ENCODE data around the gene ACAN.
A peak's percentile ranks its signal among the peaks of the same experiment; 100 is the strongest.

Gene ACAN

GRCh38 chr15:88880944-88881740 lies 77.9 kb downstream of the ACAN start:
- DNase-seq (ENCODE audit: insufficient read length) (no peak), FAIRE-seq (no peak)
- no peak for TF ChIP-seq POLR2AphosphoS5 (IDR thresholded peaks at IDR 0.05; ENCODE audit: low read depth, low read length)
- no peak for TF ChIP-seq TAF1 (IDR thresholded peaks at IDR 0.05; ENCODE audit: borderline replicate concordance, low read depth, low read length)
- no peak for TF ChIP-seq POLR2A (IDR thresholded peaks at IDR 0.05; ENCODE audit: low read depth, low read length)

DNA sequence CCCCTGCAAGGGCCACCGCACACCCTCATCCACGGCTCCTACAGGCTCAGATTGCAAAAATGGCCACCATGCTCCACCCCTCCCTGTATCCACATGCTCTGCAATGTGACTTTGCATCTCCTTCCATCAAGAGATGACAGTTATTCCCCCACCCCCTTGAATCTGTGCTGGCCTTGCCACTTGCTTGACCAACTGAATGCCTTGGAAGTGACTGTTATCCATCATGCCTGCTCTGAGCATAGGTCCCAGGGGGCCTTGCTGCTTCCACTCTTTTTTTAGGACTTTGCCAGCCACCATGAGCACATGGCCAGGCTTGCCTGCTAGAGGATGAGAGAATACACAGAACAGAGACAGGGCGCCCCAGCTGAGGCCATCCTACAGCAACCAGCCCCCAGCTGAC lies 78.5 kb downstream of the ACAN start:
- TF ChIP-seq POLR2A (IDR thresholded peaks at IDR 0.05; ENCODE audit: low read depth, low read length) (no peak), TAF1 (IDR thresholded peaks at IDR 0.05; ENCODE audit: borderline replicate concordance, low read depth, low read length) (no peak)
- DNase-seq (ENCODE audit: insufficient read length) (no peak), FAIRE-seq (no peak)

DNA sequence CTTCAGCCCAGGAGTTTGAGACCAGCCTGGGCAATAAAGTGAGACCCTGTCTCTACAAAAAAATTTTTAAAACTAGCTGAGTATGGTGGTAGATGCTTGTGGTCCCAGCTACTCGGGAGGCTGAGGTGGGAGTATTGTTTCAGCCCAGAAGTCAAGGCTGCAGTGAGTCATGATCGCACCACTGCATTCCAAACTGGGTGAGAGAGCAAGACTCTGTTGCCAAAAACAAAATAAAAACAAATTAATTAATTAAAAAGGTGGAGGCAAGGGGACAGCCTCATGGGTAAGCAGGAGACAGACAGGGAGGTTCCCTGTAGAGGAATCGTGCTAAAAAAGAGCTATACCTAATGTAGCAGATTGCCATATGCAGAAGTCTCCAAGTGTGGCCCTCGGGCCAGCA lies 79.5 kb downstream of the ACAN start:
- no peak for DNase-seq (ENCODE audit: insufficient read length)
- TF ChIP-seq POLR2A (IDR thresholded peaks at IDR 0.05; ENCODE audit: low read depth, low read length) (no peak), POLR2AphosphoS5 (IDR thresholded peaks at IDR 0.05; ENCODE audit: low read depth, low read length) (no peak), TAF1 (IDR thresholded peaks at IDR 0.05; ENCODE audit: borderline replicate concordance, low read depth, low read length) (no peak)
- FAIRE-seq: no peak

DNA sequence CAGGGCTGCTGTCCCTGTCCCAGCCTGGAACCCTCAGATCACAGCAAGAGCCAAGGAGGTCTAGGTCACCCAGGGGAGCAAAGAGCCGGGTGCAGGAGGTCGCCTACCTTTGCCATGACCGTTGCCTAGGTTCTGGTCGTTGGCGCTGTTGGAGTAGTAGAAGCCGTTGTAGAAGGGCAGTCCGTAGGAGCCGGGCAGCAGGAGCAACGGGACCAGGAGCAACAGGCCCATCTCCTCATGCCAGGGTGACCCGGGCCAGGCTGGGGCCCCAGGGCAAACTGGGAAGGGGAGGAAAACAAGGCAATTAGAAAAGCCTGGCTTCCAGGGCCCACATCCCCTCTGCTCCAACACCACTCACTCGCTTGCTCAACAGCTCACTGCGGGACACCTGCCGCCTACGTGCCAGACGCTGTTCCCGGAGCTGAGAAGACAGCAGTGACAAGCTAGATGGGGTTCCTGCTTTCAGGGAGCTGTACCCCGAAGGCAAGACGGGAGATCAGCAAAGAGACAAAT lies 83.9 kb downstream of the ACAN start:
- no peak for TF ChIP-seq POLR2A (IDR thresholded peaks at IDR 0.05; ENCODE audit: low read depth, low read length)
- no peak for TF ChIP-seq POLR2AphosphoS5 (IDR thresholded peaks at IDR 0.05; ENCODE audit: low read depth, low read length)
- TF ChIP-seq TAF1 (IDR thresholded peaks at IDR 0.05; ENCODE audit: borderline replicate concordance, low read depth, low read length): no peak
- no peak for FAIRE-seq
- DNase-seq (ENCODE audit: insufficient read length): no peak

GRCh38 chr15:88888719-88889118 lies 85.5 kb downstream of the ACAN start:
- no peak for DNase-seq (ENCODE audit: insufficient read length)
- TF ChIP-seq POLR2AphosphoS5 (IDR thresholded peaks at IDR 0.05; ENCODE audit: low read depth, low read length): no peak
- TF ChIP-seq TAF1 (IDR thresholded peaks at IDR 0.05; ENCODE audit: borderline replicate concordance, low read depth, low read length): no peak
- TF ChIP-seq POLR2A (IDR thresholded peaks at IDR 0.05; ENCODE audit: low read depth, low read length): no peak
- no peak for FAIRE-seq

GRCh38 chr15:88890495-88890894 lies 87.3 kb downstream of the ACAN start:
- FAIRE-seq (no peak), DNase-seq (ENCODE audit: insufficient read length) (no peak)
- no peak for TF ChIP-seq POLR2AphosphoS5 (IDR thresholded peaks at IDR 0.05; ENCODE audit: low read depth, low read length)
- no peak for TF ChIP-seq POLR2A (IDR thresholded peaks at IDR 0.05; ENCODE audit: low read depth, low read length)
- no peak for TF ChIP-seq TAF1 (IDR thresholded peaks at IDR 0.05; ENCODE audit: borderline replicate concordance, low read depth, low read length)

- FAIRE-seq: no peak
- DNase-seq (ENCODE audit: insufficient read length): no peak
- TF ChIP-seq TAF1 (IDR thresholded peaks at IDR 0.05; ENCODE audit: borderline replicate concordance, low read depth, low read length) (no peak), POLR2AphosphoS5 (IDR thresholded peaks at IDR 0.05; ENCODE audit: low read depth, low read length) (no peak), POLR2A (IDR thresholded peaks at IDR 0.05; ENCODE audit: low read depth, low read length) (no peak)
Measured at GRCh38 chr15:88891540-88892254, 88.5 kb downstream of the ACAN start.

DNA sequence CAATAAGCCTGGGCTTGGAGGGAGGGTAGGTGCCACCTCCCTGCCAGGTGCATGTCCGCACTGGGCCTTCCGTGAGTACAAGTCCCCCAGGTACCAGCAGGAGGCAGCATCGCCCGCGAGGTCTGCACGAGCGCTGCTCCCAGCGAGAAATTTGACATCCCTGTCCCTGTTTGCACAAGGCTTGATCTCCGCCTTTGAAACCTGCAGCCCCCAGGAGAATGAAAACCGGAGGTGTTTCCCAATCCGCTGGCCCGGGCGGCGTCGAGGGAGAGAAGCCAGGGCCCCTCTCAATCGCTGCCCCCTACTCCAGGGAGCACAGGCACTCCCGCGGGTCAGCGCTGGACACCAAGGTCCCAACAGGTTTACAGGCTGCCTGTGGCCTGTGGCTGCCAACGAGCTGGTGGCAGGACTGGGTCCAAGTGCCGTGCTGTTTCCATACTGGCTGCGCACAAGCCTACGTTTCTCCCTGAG lies 91.1 kb downstream of the ACAN start:
- FAIRE-seq (peak; percentile 24), DNase-seq (ENCODE audit: insufficient read length) (peak; percentile 61)
- TF ChIP-seq POLR2AphosphoS5 (IDR thresholded peaks at IDR 0.05; ENCODE audit: low read depth, low read length) (no peak), POLR2A (IDR thresholded peaks at IDR 0.05; ENCODE audit: low read depth, low read length) (no peak), TAF1 (IDR thresholded peaks at IDR 0.05; ENCODE audit: borderline replicate concordance, low read depth, low read length) (no peak)

DNA sequence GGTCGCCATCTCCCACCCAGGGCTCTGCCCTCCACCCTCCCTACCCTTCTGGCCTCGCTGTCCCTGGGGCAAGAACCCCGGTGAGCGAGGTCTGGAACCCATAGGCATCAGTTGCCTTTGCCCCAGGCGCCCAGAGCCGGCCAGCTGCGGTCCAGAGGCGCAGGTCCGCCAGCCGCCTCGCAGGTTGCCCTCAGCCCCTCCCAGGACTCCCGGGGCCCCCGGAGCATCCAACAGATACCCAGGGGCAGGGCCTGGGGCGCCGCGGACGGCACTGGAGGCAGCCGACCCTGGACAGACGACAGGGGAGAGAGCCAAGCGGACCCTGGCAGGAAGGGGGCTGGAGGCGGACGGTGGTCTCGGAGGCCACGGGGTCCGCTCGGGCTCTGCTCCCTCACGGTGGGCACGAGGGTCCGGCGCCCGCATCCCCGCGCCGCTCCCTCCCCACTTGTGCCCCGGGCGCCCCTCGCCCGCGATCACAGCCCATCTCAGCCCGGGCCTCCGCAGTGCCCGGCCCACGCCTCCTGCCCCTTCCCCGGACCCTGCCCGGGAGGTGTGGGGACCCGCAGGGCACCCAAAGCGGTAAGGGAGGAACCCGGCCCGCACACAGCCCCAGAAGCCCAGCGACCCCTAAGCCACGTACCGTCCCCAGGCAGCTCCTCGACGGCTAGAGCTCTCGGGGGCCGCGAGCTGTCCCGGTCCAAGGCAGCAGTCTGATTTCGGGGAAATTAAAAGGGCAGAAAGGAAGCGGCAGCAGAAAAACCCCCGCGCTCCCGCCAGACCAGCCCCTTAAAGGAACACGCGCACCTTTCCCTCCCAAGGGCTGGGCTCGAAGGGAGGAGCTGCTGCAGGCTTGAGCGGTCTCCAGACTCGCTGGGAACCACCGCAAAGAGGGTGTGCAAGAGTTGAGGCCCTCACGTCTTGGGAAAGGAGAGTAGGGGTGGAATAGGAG lies 91.9 kb downstream of the ACAN start, which contains the start of gene HAPLN3:
TSS of gene HAPLN3 (minus strand) at position 726 of the 949 bp plus-strand sequence. CDS start 8,246 bp downstream, outside the sequence.
- TF ChIP-seq POLR2A (IDR thresholded peaks at IDR 0.05; ENCODE audit: low read depth, low read length): no peak
- no peak for TF ChIP-seq POLR2AphosphoS5 (IDR thresholded peaks at IDR 0.05; ENCODE audit: low read depth, low read length)
- FAIRE-seq (no peak), DNase-seq (ENCODE audit: insufficient read length) (peak; percentile 51)

DNA sequence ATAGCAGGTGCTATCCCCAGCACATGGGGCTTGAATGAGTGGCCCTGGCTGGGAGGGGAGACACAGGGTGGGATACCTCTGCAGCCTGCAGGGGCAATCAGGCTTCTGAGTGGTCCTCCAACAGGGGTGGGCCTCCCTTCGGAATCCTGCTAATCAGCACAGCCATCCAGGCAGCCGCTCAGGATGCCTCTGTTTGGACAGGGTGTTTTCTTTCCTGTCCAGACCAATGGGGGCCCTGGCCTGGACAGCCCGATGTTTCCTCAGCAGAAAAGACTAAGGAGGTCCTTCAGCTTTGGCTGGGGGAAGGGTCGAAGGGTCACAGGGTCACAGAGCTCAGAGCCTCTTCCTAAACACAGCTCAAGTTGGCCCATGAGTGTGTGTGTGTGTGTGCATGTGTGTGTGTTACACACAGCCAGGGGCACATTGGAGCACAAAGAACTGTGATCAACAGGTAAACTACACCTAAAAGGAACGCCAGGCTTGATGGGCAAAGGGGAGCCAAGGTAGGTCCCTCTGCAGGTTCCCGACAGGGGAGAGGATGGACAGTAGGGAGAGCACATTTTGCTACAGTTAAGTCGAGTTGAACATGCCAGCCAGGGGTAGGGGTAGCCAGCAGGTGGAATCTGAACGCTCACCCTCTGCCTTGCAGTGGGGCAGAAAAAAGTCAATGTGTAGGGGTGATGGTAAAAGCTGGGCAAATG lies 93.2 kb downstream of the ACAN start:
- DNase-seq (ENCODE audit: insufficient read length) (no peak), FAIRE-seq (no peak)
- TF ChIP-seq POLR2A (IDR thresholded peaks at IDR 0.05; ENCODE audit: low read depth, low read length) (no peak), TAF1 (IDR thresholded peaks at IDR 0.05; ENCODE audit: borderline replicate concordance, low read depth, low read length) (no peak), POLR2AphosphoS5 (IDR thresholded peaks at IDR 0.05; ENCODE audit: low read depth, low read length) (no peak)

Measured in GM12892 (cell line).